GM19351 (cell line): ENCODE results near the gene SPAG7.

ENCODE experiments used
- ATAC-seq: cut with Tn5 transposase; IDR thresholded peaks from one replicate; pipeline ENCODE4 v1.9.1; 2021; ENCODE audit warnings: mild to moderate bottlenecking, moderate library complexity; ENCODE audit not compliant: unreplicated experiment

The SPAG7 gene, protein sequence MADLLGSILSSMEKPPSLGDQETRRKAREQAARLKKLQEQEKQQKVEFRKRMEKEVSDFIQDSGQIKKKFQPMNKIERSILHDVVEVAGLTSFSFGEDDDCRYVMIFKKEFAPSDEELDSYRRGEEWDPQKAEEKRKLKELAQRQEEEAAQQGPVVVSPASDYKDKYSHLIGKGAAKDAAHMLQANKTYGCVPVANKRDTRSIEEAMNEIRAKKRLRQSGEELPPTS

DNA sequence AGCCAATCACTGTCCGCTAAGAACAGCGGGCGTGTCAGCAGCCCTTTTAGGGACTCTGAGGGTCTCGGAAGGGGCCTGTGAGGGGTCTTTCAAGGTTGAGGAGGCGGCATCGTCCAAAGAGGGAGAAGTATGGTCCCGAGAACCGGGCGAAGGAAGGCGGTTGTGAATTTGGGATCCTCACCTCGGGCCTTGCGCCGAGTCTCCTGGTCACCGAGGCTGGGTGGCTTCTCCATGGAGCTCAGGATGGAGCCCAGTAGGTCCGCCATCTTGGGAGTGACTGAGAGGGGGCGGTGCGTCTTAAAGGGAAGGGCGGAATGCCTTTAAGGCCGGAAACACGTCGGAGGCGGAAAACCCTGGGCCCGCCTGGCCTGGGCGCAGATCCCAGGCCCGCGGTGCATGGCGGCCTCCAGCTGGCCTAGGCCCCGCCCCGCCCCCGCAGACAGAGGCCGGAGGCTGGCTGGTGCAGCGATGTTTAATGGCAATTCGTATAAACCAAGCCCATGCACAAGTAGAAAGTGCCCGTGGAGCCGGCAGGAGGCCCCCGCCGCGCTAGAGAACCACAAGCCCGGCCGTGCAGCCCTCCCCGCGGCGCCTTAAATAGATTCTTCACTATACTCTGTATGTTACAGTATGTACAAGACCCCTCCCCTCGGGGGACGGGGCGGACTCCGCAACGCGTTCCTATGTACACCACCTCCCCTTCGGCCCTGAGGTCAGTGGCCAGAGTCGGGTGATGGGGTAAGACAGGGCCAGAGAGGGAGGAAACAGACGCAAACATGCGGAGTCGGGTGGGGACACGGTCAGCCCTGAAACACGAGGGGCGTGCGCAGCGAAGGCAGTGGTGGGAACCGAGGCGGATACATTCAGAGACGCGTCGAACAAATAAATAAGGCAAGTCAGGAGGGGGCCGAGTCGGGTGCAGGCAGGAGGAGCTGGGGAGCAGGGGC, at the start of gene SPAG7:
TSS of gene SPAG7 (minus strand) at position 279 of the 947 bp plus-strand sequence. CDS start at position 266, 13 bp downstream.
- peak; percentile 59 for ATAC-seq

DNA sequence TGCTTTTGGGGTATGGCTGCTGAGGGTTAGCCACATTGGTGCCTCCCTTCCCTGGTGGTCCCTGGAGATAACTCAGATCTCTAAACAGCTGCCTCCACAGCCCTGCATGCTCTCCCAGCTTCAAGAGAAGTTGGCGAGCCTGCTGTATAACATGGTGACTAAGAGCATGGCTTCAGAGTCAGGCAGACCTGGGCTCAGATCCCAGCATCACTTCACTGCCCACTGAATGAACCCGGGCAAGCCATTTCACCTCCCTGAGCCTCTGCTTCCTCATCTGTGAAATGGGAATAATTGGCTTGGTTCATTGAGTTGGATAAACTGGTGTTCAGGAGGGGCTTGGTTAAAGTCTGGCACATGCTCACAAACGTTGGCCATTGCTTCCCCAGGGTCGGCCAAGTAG, 46.7 kb upstream of the SPAG7 start:
- no peak for ATAC-seq

DNA sequence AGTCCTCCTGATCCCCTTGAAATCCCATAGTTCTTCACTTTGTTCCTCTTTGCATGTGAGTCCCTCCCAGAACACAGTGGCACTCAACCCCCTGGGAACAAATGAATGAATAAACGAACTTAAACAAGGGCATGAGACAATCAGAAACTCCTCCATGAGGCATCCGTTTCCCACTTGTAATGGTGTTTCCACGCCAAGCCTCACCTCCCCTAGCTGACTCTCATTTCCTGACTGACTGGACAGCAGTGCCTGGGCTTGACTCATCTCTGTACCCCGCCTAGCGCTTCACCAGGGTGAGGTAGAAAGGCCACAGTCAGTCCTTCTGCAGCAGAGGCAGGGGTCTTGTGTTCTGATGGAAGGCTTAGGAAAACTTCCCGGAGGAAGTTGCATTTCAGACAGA, 44.3 kb upstream of the SPAG7 start:
- peak; percentile 43 for ATAC-seq

DNA sequence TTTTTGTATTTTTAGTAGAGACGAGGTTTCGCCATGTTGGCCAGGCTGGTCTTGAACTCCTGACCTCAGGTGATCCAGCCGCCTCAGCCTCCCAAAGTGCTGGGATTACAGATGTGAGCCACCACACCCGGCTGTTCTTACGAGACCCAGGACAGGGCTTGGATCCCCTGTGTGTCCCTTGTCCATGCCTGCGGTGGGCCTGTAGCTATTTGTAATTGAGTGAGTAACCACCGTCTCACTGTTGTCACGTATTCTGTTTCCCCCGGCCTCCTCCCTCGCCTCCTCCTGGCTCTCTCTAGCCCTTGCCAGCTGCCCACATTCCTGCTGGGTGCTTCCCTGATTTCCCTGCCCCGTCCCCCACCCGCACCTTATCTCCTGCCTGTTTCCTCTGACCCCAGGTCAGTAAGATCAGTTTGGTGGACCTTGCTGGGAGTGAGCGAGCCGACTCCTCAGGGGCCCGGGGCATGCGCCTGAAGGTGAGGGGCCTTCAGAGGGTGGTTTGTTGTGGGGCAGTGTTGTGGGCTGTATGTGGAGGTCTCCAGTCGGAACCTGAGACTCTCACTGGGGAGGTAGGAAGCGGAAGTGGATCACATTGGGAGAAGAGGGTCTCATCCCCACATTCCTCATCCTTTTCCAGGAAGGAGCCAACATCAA, 35.7 kb upstream of the SPAG7 start:
- no peak for ATAC-seq

DNA sequence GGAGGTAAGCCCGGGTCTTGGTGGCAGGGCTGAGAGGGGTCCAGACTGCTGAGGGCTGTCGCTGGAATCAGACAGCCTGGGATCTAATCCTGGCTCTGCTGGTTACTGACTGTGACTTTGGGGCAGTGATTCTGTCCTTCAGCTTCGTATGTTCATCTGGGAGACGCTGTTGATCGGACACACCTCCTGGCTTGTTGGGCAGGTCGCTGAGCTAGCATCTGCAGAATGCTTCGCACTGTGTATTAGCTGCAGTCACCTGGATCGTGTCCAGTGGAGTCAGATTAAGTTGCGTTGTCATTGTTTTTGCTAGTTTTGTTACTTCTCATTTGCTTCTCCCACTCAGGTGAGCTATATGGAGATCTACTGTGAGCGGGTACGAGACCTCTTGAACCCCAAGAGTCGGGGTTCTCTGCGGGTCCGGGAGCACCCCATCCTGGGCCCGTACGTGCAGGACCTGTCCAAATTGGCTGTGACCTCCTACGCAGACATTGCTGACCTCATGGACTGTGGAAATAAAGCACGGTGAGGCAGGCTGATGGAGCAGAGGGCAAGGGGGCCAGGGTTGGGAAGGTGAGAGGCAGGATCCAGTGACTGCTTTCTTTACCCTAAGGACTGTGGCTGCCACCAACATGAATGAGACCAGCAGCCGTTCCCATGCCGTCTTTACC, 34.6 kb upstream of the SPAG7 start:
- no peak for ATAC-seq

DNA sequence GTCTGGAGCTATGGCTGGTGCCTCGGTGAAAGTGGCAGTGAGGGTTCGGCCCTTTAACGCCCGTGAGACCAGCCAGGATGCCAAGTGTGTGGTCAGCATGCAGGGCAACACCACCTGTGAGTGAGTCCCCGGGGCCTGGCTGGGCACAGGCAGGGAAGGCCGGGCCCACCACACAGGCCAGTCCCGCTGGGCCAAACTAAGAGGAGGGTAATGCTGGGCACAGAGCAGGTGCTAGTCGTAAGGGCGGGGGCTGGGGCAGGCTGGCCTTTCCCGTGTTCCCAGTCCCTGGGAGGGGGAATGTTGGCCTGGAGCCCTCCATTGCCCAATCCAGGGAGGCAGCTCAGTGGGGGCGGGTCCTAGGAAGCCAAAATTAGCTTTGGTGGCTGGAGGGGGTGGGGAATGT, 32.6 kb upstream of the SPAG7 start:
- ATAC-seq = no peak

DNA sequence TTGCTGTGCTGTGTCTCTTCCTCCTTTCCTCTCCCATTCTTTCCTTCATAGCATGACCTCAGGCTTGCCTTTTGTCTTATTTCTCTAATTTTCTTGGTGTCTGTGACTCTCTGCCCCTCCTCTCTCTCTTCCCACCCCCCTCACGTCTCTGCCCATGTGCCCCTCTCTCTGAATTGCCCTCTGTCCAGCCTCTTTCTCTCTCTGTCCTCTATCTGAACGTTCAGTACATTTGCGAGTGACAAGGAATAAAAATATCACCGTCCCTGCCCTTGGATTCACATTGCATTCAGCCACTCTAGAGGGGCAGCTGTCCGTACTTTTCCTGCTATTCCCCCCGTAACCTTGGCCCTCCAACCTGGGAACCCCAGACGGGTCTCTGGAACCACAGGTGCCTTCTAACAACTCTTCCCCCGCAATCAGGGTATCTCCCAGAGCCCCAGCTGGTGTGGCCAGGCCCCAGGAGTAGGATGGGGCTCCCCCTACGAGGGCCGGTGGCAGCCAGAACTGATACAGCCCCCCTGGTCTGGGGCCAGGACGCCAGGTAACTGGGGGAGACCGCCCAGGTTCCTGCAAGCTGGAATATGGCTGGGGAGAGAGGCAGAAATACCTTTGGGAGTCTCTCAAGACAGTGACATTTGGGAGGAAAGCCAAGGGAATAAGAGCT, 31.9 kb upstream of the SPAG7 start:
- no peak for ATAC-seq

DNA sequence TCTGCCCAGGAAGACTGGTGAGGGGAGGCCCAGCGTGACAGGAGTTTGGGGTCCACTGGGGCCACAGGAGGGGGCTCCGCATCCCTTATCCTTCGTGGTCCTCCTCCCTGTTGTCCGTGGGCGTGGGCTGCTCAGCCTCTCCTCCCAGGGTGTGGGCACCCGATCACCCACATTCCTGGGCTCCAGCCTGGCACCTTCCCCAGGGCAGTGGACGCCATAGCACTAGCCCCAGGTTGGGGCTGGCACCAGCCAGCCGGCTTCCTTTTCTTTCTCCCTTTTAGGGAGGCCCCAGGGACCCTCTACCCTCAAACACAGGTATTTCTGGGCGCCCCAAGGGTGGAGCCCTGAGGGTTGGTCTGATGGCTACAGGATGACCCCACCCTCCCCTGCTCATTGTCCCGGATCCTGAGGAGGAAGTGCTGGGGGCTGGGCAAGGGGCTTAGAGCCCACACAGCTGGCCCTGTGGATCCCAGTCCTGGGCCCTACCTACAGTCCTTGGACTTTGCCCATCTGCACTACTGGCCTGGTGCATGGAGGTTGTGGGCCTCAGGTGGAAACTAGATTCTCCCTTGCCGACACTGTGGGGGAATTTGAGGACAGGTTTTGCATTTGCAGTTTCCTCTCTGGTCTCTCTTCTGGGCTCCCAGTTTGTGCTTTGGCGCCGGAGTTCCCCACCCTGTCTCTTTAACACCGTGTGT, 31.3 kb upstream of the SPAG7 start:
- no peak for ATAC-seq

DNA sequence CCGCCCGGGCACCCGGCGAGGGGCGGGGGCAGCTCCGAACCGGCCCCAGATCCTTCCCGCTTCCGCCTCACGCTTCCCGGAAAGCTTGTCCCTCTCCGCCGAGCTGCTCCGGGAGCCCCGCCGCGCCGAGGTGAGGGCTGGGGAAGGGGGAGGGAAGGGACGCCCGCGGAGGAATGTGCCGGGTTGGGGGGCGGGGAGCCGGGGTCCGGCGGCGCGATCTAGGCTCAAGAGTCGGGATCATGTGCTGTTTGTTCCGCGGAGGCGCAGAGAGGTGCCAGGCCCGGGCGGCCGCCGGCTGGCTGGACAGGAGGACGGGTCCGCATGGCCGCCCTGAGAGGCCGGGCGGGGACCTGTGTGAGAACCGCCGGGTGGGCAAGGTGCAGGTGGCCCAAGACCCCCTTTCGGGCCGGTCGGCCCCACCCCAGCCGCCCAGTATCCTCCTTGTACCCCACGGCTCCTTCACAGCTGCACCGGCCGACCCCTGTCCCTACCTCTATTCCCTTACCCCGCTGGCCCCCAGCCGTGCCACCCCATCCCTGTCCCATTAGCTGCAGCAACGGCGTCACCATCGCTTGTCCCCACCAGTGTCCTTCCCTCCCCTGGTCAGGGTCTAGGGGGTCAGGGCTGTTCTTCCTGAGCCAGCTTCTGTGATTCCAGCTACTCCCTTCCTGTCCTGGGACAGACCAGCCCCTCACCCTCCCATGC, 30.6 kb upstream of the SPAG7 start:
- no peak for ATAC-seq

DNA sequence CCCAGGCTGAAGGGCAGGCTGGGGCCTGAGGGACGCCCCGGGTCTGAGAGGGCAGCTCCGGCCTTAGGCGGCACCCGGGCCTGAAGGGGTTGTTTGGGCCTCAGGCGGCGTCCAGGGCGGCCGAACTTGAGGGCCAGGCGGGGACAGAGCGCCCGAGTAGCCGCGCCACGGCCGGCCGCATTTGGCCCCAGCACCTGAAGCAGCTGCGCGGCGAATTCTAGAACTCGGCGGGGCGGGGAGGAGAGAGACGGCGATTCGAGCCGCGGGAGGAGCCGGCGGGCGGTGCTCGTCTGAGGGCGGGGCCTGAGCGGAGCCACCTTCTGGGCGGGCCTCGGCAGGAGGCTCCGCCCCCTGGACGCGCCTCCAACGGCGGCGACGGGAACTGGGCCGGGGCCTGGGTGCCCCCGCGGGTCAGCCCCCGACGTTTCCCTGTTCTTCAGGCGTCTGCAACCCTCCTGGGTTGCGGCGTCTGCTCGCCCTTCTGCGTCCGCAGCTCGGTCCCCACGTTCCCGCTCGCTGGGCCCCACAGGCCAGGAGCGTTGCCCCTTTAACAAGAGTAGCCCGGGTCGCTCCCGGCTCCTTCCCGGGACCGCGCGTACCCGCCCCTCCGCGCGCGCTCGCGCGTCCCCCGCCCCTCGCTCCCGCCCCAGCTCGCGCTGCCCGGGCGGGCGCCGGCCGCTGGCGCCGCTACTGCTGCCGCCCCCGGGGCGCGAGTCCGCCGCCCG, 29.8 kb upstream of the SPAG7 start, which contains the start of the genes INCA1 and KIF1C:
TSS of gene INCA1 (minus strand) at position 221 of the 725 bp plus-strand sequence. CDS start 3,085 bp downstream, outside the sequence.
TSS of gene KIF1C (plus strand) at position 649 of the 725 bp plus-strand sequence. CDS start 2,297 bp downstream, outside the sequence.
- peak; percentile 88 for ATAC-seq

DNA sequence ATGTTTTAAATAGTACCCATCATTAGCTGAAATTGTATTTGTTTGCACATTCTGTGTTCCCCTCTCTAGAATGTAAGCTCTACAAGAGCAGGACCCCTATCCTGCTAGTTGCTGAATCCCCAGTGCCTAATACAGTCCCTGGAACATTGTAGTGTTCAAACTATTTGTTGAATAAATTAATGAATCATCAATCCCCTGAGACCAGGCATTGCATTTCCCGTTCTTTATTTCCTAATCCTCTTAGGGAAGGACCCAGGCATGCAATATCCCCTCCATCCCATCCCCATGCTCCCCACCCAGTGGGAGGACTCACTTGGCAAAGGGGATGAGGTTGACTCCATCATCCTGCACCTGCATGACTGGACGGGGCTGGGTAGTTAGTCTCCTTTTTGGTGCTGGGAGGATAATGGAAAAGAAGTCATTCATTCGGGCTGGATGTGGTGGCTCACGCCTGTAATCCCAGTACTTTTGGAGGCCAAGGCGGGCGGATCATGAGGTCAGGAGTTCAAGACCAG, 26.5 kb upstream of the SPAG7 start:
- no peak for ATAC-seq

DNA sequence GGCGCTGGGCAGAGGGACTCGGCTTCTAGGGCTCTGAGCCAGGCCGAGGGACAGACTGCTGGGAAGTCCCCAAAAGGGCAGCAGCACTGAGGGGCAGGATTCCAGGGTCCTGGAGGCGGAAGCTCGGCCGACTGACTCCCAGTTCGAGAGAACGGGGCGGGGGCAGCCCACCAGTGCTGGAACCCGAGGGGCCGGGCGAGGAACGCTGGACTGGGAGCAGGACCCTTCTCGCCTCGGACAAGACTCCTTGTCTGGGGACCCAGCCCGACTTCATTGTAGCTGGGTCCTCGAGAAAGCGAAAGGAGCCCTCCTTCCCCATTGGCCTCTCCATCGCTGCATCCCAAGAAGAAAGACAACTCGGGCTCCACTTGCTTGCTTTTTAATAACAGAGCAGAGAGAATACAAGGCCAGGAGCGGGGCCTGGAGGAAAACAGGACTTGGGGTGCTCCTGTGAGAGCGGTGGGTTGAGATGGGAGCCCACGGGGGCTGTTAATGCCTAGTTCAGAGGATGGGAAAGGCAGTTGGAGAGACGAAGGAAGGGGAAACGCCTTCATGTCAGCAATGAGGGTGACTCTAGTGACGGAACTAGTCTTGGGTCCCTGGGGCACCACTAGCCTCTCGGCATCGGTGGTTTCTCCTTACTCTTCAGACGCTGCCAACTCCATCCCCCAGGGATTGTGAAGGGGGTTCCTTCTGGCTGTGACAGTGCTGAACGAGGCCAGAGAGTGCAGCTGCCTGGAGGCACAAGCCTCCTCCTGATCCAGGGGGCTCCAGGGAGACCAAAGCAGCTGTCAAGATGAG, 20.4 kb upstream of the SPAG7 start:
- ATAC-seq = no peak

DNA sequence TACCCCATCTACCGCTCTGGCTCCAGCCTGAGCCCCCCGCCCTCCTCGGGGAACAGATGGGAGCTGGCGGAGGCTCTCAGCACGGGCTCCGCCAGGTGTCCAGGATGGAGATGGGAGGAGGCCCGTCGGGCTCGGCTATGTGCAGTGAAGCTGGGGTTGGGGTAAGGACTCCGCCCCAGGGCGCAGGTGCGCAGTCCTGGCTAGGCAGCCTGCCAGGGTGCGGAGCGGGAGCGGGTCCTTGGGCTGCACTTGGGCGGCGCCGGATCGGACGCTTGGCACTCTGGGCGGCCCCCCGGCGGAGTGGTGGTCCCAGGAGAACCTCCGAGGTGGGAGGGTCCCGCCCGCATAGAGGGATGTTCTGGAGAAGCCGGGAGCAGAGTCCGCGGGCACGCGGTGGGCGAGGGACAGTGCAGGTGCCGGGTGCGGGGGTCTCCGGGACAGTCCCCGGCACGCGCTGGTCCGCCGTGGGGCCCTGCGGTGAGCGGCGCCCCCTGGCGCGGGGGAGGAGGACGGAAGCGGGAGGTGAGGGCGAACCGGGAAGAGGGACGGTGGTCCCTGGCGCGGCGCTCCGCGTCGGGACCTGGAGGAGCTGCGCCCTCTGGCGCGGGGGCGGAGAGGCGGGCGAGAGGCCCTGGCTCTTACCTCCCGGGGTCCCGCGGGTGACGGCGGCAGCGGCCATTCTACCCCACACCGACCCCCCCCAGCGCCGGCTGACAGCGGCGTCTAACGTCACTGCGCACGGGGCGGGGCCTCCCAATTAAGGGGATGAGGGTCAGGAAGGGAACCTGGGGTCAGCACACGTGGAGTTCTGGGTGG, 19.5 kb upstream of the SPAG7 start, which contains the start of gene CAMTA2:
TSS of gene CAMTA2 (minus strand) at position 725 of the 816 bp plus-strand sequence. CDS start 1,453 bp downstream, outside the sequence.
- ATAC-seq = peak; percentile 66

DNA sequence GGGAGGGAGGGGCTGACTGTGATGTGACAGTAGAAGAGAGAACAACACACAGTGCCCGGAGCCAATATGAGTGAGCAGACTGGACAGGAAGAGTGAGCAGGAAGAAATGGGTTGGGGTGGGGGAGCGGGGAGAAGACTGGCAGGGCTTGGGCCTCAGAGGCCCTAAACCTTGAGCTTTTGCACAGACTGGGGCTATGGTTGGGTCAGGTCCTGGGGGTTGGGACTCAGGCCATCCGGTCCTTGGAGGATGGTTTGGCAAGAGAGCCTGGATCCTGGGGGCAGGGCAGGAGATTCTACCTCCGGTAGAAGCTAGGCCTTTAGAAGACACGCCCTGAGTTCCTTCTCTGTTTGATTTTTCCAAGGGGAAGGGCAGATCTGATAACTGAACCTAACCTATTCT, 18.8 kb upstream of the SPAG7 start:
- no peak for ATAC-seq

DNA sequence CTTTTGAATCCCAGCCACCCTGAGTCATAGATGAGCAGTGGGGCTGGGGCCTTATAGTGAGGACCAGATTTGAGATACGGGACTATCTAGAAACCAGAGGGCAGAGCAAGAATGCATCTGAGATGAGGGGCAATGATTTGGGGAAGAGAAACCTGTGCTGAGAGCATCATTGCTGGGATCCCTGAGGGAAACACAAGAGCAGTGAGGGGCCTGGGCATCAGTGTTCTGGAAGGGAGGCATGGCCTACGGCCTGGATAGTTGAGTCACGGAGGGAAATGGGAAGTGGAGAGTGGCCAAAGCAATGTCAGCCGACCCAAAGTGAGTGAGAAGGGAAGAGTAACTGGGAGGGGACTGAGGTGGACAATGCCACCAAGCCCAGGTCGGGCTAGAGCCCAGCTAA, 14.7 kb upstream of the SPAG7 start:
- no peak for ATAC-seq

DNA sequence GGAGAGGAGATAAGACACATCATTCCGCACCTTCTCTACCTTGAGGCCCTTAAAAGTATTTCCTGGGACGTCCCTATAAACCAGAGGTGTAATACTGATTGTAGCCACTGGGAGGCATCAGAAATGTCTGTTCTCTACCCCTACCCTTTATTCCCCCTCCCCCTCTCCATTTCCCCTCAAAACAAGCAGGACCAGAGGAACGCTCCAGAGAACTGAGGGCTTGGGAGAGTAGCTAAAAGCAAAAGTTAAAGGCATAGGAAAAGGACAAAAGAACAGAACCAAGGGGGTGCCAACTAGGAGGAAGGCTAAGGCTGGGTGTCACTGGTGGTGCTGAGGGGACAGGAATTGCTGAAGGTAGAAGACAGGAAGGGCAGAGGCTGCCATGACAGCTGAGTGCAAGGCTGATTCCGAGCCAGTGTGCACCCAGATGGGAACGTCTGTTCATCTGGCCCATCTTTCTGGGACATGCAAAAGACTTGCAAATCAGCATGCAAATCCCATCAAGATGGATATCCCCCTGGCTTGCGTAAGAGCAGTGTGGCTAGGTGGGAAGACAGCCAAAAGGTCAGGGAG, 13.1 kb upstream of the SPAG7 start:
- no peak for ATAC-seq
